K562 (cell line): ENCODE data around the gene SCAANT1. TPM values are rescaled to one million over a fixed set of nuclear protein-coding genes. Genes with fewer than 3 reads are reported as not detected.
A peak's percentile ranks its signal among the peaks of the same experiment; 100 is the strongest.

Experiments used
- MCM5 ChIP-seq: fragments of 450-650 bp; IDR thresholded peaks from 2 replicates; pipeline ENCODE4 v1.6.1; 2016; ENCODE audit warnings: low read depth
- NFE2L1 ChIP-seq: fragments of 450-650 bp; IDR thresholded peaks from 2 replicates; pipeline ENCODE4 v1.6.1; 2016; ENCODE audit warnings: missing genetic modification characterization, low read depth, mild to moderate bottlenecking, missing compliant biosample characterization, moderate library complexity, borderline replicate concordance
- NONO ChIP-seq, 2 experiments: fragments of 200-400 bp in 1 of 2; fragments of 450-650 bp in 1 of 2; formaldehyde crosslinking in 1 of 2; IDR thresholded peaks; 2 replicates each; pipeline ENCODE4 v1.6.1; 2017; ENCODE audit warnings: low read depth in 2 of 2, mild to moderate bottlenecking in 2 of 2, moderate library complexity in 2 of 2, low read length in 1 of 2
- SMARCA4 ChIP-seq: fragments of 450-650 bp; IDR thresholded peaks from 2 replicates; pipeline ENCODE4 v1.6.1; 2016
- polyA plus RNA-seq, 8 experiments: library from polyadenylated mRNA; depleted of rRNA in 4 of 8; stranded (reverse) in 5 of 8; unstranded in 3 of 8; fragments of >200 nt; fragmentation: Nextera tagmentation in 2 of 8; fragmentation: Illumina TruSeq in 1 of 8; extraction: Ambion mirVana in 2 of 8; extraction: Trizol in 1 of 8; gene quantifications; 2 replicates each; pipeline versions ENCODE4 v1.2.1 to v1.2.3, GENCODE V29; 2011 to 2014; ENCODE audit warnings: inconsistent platforms in 1 of 8, missing spikeins in 1 of 8
- total RNA-seq, 7 experiments: library from RNA; depleted of rRNA in 6 of 7; stranded (reverse); fragments of >200 nt in 6 of 7; fragmentation: Illumina TruSeq in 2 of 7; extraction: Trizol in 2 of 7; gene quantifications; 2 replicates each; pipeline versions ENCODE4 v1.2.1 to v1.2.3, GENCODE V29; 2011 to 2021; ENCODE audit warnings: low replicate concordance in 1 of 7
- TF ChIP-seq, protein P1 (sequence below): fragments of 450-650 bp; IDR thresholded peaks from 2 replicates; pipeline ENCODE4 v1.6.1; 2016; ENCODE audit warnings: mild to moderate bottlenecking, moderate library complexity
- TF ChIP-seq, protein P2 (sequence below): sonication (generic); formaldehyde crosslinking; IDR thresholded peaks from 2 replicates; pipeline ENCODE4 v1.9.0; 2022; ENCODE audit warnings: mild to moderate bottlenecking, missing genetic modification reagents
- TF ChIP-seq, protein P3 (sequence below): fragments of 450-650 bp; IDR thresholded peaks from 2 replicates; pipeline ENCODE4 v1.6.1; 2017; ENCODE audit warnings: antibody characterized with exemption, mild to moderate bottlenecking
- TF ChIP-seq, protein P4 (sequence below), 2 experiments: fragments of 450-650 bp in 1 of 2; sonication (generic) in 1 of 2; formaldehyde crosslinking in 1 of 2; IDR thresholded peaks in 1 of 2; conservative IDR thresholded peaks in 1 of 2; 2 replicates each; pipeline versions ENCODE4 v1.6.1 to v1.8.1; 2016 to 2023; ENCODE audit warnings: mild to moderate bottlenecking in 2 of 2, moderate library complexity in 2 of 2, inconsistent platforms in 1 of 2, missing genetic modification reagents in 1 of 2

The SCAANT1 gene
- total and polyA plus RNA-seq, 9 of the 15 experiments (the other 6 are each of a cell fraction or from before 2014, with no cell fraction given) = not detected

DNA sequence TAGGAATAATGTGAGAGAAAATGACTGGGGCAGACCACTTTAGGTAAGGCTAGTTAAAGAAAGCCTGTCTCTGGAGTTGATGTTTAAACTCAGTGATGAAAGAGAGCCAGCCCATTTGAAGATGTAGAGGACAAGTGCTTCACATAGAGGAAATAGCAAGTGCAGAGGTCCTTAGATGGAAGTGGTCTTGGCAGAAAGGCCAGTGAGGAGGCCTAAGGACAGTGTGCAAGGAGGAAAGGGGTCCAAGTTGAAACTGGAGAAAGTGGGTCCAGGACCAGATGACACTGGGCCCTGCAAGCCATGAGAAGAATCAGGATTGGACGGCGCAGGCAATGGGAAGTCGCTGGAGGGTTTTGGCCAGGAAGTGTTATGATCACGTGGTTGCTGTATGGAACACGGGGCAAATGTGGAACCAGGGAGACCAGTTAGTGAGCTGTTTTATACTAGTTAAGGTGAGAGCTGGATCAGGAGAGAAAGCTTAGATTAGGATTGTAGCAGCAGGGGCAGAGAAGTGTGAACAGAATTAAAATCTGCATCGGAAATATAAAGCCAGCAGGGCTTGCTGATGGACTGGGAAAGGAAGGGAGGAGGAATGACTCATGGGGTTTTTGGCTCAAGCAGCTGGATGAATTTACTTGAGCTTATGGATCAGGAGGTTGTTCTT is 48.0 kb upstream of the SCAANT1 start (continued):
- TF ChIP-seq, protein P1, sequence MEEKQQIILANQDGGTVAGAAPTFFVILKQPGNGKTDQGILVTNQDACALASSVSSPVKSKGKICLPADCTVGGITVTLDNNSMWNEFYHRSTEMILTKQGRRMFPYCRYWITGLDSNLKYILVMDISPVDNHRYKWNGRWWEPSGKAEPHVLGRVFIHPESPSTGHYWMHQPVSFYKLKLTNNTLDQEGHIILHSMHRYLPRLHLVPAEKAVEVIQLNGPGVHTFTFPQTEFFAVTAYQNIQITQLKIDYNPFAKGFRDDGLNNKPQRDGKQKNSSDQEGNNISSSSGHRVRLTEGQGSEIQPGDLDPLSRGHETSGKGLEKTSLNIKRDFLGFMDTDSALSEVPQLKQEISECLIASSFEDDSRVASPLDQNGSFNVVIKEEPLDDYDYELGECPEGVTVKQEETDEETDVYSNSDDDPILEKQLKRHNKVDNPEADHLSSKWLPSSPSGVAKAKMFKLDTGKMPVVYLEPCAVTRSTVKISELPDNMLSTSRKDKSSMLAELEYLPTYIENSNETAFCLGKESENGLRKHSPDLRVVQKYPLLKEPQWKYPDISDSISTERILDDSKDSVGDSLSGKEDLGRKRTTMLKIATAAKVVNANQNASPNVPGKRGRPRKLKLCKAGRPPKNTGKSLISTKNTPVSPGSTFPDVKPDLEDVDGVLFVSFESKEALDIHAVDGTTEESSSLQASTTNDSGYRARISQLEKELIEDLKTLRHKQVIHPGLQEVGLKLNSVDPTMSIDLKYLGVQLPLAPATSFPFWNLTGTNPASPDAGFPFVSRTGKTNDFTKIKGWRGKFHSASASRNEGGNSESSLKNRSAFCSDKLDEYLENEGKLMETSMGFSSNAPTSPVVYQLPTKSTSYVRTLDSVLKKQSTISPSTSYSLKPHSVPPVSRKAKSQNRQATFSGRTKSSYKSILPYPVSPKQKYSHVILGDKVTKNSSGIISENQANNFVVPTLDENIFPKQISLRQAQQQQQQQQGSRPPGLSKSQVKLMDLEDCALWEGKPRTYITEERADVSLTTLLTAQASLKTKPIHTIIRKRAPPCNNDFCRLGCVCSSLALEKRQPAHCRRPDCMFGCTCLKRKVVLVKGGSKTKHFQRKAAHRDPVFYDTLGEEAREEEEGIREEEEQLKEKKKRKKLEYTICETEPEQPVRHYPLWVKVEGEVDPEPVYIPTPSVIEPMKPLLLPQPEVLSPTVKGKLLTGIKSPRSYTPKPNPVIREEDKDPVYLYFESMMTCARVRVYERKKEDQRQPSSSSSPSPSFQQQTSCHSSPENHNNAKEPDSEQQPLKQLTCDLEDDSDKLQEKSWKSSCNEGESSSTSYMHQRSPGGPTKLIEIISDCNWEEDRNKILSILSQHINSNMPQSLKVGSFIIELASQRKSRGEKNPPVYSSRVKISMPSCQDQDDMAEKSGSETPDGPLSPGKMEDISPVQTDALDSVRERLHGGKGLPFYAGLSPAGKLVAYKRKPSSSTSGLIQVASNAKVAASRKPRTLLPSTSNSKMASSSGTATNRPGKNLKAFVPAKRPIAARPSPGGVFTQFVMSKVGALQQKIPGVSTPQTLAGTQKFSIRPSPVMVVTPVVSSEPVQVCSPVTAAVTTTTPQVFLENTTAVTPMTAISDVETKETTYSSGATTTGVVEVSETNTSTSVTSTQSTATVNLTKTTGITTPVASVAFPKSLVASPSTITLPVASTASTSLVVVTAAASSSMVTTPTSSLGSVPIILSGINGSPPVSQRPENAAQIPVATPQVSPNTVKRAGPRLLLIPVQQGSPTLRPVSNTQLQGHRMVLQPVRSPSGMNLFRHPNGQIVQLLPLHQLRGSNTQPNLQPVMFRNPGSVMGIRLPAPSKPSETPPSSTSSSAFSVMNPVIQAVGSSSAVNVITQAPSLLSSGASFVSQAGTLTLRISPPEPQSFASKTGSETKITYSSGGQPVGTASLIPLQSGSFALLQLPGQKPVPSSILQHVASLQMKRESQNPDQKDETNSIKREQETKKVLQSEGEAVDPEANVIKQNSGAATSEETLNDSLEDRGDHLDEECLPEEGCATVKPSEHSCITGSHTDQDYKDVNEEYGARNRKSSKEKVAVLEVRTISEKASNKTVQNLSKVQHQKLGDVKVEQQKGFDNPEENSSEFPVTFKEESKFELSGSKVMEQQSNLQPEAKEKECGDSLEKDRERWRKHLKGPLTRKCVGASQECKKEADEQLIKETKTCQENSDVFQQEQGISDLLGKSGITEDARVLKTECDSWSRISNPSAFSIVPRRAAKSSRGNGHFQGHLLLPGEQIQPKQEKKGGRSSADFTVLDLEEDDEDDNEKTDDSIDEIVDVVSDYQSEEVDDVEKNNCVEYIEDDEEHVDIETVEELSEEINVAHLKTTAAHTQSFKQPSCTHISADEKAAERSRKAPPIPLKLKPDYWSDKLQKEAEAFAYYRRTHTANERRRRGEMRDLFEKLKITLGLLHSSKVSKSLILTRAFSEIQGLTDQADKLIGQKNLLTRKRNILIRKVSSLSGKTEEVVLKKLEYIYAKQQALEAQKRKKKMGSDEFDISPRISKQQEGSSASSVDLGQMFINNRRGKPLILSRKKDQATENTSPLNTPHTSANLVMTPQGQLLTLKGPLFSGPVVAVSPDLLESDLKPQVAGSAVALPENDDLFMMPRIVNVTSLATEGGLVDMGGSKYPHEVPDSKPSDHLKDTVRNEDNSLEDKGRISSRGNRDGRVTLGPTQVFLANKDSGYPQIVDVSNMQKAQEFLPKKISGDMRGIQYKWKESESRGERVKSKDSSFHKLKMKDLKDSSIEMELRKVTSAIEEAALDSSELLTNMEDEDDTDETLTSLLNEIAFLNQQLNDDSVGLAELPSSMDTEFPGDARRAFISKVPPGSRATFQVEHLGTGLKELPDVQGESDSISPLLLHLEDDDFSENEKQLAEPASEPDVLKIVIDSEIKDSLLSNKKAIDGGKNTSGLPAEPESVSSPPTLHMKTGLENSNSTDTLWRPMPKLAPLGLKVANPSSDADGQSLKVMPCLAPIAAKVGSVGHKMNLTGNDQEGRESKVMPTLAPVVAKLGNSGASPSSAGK = peak; percentile 40
- no peak for TF ChIP-seq NONO (IDR thresholded peaks at IDR 0.05; ENCODE audit: low read depth in 2 of 2, low read length in 1 of 2)
- TF ChIP-seq MCM5 = no peak
- TF ChIP-seq, protein P2, sequence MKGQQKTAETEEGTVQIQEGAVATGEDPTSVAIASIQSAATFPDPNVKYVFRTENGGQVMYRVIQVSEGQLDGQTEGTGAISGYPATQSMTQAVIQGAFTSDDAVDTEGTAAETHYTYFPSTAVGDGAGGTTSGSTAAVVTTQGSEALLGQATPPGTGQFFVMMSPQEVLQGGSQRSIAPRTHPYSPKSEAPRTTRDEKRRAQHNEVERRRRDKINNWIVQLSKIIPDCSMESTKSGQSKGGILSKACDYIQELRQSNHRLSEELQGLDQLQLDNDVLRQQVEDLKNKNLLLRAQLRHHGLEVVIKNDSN = peak; percentile 80
- peak; percentile 27; the same call in 1 of the 2 replicates for TF ChIP-seq NFE2L1 (tag)
- TF ChIP-seq SMARCA4 = peak; percentile 32; the same call in 1 of the 2 replicates
- TF ChIP-seq, protein P3, sequence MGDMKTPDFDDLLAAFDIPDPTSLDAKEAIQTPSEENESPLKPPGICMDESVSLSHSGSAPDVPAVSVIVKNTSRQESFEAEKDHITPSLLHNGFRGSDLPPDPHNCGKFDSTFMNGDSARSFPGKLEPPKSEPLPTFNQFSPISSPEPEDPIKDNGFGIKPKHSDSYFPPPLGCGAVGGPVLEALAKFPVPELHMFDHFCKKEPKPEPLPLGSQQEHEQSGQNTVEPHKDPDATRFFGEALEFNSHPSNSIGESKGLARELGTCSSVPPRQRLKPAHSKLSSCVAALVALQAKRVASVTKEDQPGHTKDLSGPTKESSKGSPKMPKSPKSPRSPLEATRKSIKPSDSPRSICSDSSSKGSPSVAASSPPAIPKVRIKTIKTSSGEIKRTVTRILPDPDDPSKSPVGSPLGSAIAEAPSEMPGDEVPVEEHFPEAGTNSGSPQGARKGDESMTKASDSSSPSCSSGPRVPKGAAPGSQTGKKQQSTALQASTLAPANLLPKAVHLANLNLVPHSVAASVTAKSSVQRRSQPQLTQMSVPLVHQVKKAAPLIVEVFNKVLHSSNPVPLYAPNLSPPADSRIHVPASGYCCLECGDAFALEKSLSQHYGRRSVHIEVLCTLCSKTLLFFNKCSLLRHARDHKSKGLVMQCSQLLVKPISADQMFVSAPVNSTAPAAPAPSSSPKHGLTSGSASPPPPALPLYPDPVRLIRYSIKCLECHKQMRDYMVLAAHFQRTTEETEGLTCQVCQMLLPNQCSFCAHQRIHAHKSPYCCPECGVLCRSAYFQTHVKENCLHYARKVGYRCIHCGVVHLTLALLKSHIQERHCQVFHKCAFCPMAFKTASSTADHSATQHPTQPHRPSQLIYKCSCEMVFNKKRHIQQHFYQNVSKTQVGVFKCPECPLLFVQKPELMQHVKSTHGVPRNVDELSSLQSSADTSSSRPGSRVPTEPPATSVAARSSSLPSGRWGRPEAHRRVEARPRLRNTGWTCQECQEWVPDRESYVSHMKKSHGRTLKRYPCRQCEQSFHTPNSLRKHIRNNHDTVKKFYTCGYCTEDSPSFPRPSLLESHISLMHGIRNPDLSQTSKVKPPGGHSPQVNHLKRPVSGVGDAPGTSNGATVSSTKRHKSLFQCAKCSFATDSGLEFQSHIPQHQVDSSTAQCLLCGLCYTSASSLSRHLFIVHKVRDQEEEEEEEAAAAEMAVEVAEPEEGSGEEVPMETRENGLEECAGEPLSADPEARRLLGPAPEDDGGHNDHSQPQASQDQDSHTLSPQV = peak; percentile 59; the same call in 1 of the 2 replicates
- TF ChIP-seq, protein P4, sequence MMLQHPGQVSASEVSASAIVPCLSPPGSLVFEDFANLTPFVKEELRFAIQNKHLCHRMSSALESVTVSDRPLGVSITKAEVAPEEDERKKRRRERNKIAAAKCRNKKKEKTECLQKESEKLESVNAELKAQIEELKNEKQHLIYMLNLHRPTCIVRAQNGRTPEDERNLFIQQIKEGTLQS (IDR thresholded peaks at IDR 0.05) = peak; percentile 59
- TF ChIP-seq, protein P4 (CRISPR knock-in tag; conservative IDR thresholded peaks at IDR 0.05) = no peak
